Endothelial cell of umbilical vein (primary cell): ENCODE data around the gene PLEKHH2. TPM values are rescaled to one million over a fixed set of nuclear protein-coding genes. Genes with fewer than 3 reads are reported as not detected.

ENCODE experiments used
- BruUV-seq: library from RNA; stranded (reverse); fragments of 400-500 nt; replicated peaks from 2 replicates; lab custom pipeline; 2021; lab: Mats Ljungman, UMichigan
- CTCF ChIA-PET: fragments of 300-600, 350-600 bp; sonication (Branson Sonifier 250); formaldehyde crosslinking; loops from one replicate; lab custom pipeline; 2021; ENCODE audit warnings: antibody characterized with exemption, inconsistent platforms; lab: Charles Lee
- POLR2A ChIA-PET: fragments of 300-600, 350-600 bp; sonication (Branson Sonifier 250); formaldehyde crosslinking; loops from one replicate; lab custom pipeline; 2021; ENCODE audit warnings: antibody characterized with exemption, inconsistent platforms; lab: Charles Lee
- DNase-seq: peaks from one replicate; pipeline ENCODE4 v3.0.0-alpha.2; 2011; ENCODE audit warnings: low read depth, low spot score
- FAIRE-seq: peaks from 2 replicates; lab custom pipeline; 2011; peaks lifted over from hg19 to GRCh38; lab: Jason Lieb, UNC
- H2AFZ ChIP-seq: 2 replicates; pipeline ENCODE4 v1.6.0; 2012; ENCODE audit warnings: low read depth, low read length, control low read depth, inconsistent platforms
- H3K27ac ChIP-seq: 2 replicates; pipeline ENCODE4 v1.5.1; 2011; ENCODE audit warnings: low read depth, mild to moderate bottlenecking, control low read depth, low read length, moderate library complexity; ENCODE audit not compliant: insufficient read depth
- H3K27me3 ChIP-seq, 2 experiments: 2 replicates each; pipeline versions ENCODE4 v1.6.0 to v1.6.1; 2011; ENCODE audit warnings: low read length in 2 of 2, mixed read lengths in 1 of 2; ENCODE audit not compliant: control insufficient read depth in 2 of 2, insufficient read depth in 2 of 2
- H3K36me3 ChIP-seq, 2 experiments: 2 replicates in 1 of 2; 3 replicates in 1 of 2; pipeline ENCODE4 v1.5.1; 2011; ENCODE audit warnings: low read length in 2 of 2, mild to moderate bottlenecking in 1 of 2, moderate library complexity in 1 of 2; ENCODE audit not compliant: control insufficient read depth in 2 of 2, insufficient read depth in 2 of 2; ENCODE audit errors: extremely low read depth in 1 of 2
- H3K4me1 ChIP-seq: 3 replicates; pipeline ENCODE4 v1.5.1; 2011; ENCODE audit warnings: mild to moderate bottlenecking, low read length; ENCODE audit not compliant: control insufficient read depth, insufficient read depth; ENCODE audit errors: extremely low read depth
- H3K4me2 ChIP-seq: 2 replicates; pipeline ENCODE4 v1.6.1; 2011; ENCODE audit warnings: low read length, control low read depth, mixed read lengths; ENCODE audit not compliant: insufficient read depth
- H3K4me3 ChIP-seq, 3 experiments: fragments of 200-600 bp in 1 of 3; sonication (generic), shearing (Covaris generic) in 1 of 3; replicated peaks in 1 of 3; 2 replicates each; pipeline ENCODE4 v1.5.1; 2011 to 2016; ENCODE audit warnings: control low read depth in 3 of 3, low read length in 3 of 3, mild to moderate bottlenecking in 2 of 3, inconsistent platforms in 1 of 3, low read depth in 1 of 3, moderate library complexity in 1 of 3; ENCODE audit not compliant: insufficient read depth in 1 of 3
- H3K79me2 ChIP-seq: 2 replicates; pipeline ENCODE4 v1.6.0; 2012; ENCODE audit warnings: low read length, inconsistent platforms; ENCODE audit not compliant: control insufficient read depth, insufficient read depth
- H3K9ac ChIP-seq: replicated peaks from 2 replicates; pipeline ENCODE3; 2011; ENCODE audit warnings: low read length, control low read depth; ENCODE audit not compliant: insufficient read depth; ENCODE audit errors: extremely low read depth
- H3K9me1 ChIP-seq: replicated peaks from 3 replicates; pipeline ENCODE4 v1.6.0; 2011; ENCODE audit warnings: mild to moderate bottlenecking, low read length; ENCODE audit not compliant: control insufficient read depth, insufficient read depth; ENCODE audit errors: extremely low read depth
- H3K9me3 ChIP-seq: replicated peaks from 2 replicates; pipeline ENCODE4 v1.5.1; 2012; ENCODE audit warnings: low read length, inconsistent platforms; ENCODE audit not compliant: control insufficient read depth, insufficient read depth
- H4K20me1 ChIP-seq: replicated peaks from 2 replicates; pipeline ENCODE3; 2011; ENCODE audit warnings: mild to moderate bottlenecking, low read length; ENCODE audit not compliant: control insufficient read depth, insufficient read depth; ENCODE audit errors: extremely low read depth
- CTCF ChIP-seq, 2 donors: IDR thresholded peaks; 1 replicate in 1 of 2; 2 replicates in 1 of 2; pipeline ENCODE4 v1.5.1; 2011; ENCODE audit warnings: low read length in 2 of 2, mild to moderate bottlenecking in 2 of 2, moderate library complexity in 2 of 2, control low read depth in 1 of 2, inconsistent platforms in 1 of 2, low read depth in 1 of 2; ENCODE audit not compliant: insufficient read depth in 1 of 2; ENCODE audit errors: extremely low read depth in 1 of 2
- EZH2 ChIP-seq: IDR thresholded peaks from 2 replicates; pipeline ENCODE4 v1.6.1; 2012; ENCODE audit warnings: borderline replicate concordance, low read depth, mild to moderate bottlenecking, moderate library complexity, low read length, inconsistent platforms; ENCODE audit not compliant: severe bottlenecking
- JUN ChIP-seq: IDR thresholded peaks from 2 replicates; pipeline ENCODE4 v1.6.1; 2011; ENCODE audit warnings: borderline replicate concordance, low read depth; ENCODE audit not compliant: insufficient read length, insufficient read depth
- MYC ChIP-seq: IDR thresholded peaks from one replicate; pipeline ENCODE4 v1.6.1; 2011; ENCODE audit warnings: mild to moderate bottlenecking, low read depth, low read length
- POLR2A ChIP-seq: IDR thresholded peaks from 2 replicates; pipeline ENCODE4 v1.6.1; 2012; ENCODE audit warnings: low read depth, mild to moderate bottlenecking, control low read depth, low read length
- dilution Hi-C: fragments of 300-500 bp; cut with MboI; formaldehyde crosslinking; loops from one replicate; pipeline ENCODE4 v1.15.0; 2019; ENCODE audit warnings: low sequenced_read_pairs; ENCODE audit not compliant: extremely low pct_ligation_motif_present
- intact Hi-C: fragments of 100-400 bp; cut with micrococcal nuclease; formaldehyde crosslinking; loops from one replicate; pipeline ENCODE4 v1.10.0; 2022
- polyA plus RNA-seq, 4 experiments: library from polyadenylated mRNA; depleted of rRNA in 3 of 4; stranded (reverse) in 3 of 4; unstranded in 1 of 4; fragments of >200 nt; gene quantifications; 2 replicates each; pipeline versions ENCODE4 v1.2.1 to v1.2.3, GENCODE V29; 2011 to 2012; ENCODE audit warnings: missing spikeins in 1 of 4
- total RNA-seq: library from RNA; stranded (reverse); gene quantifications from 2 replicates; pipeline ENCODE4 v1.2.3, GENCODE V29; 2021

Gene PLEKHH2
- total and polyA plus RNA-seq, 2 donors (not counting 3 experiments of a cell fraction or from before 2014, with no cell fraction given): 0.41 to 0.58 TPM

- CTCF ChIA-PET: interaction anchor here (1.4 to 3.6 kb wide), 3 partner anchors 12 to 16 kb away, joined by 3 to 16 read pairs (median 3); no protein-coding TSS in a partner anchor
- H3K27me3 ChIP-seq: no peaks in the 10 kb centered on the region
- no peak overlapping the region for H3K9ac ChIP-seq
- no peaks in the 10 kb centered on the region for H4K20me1 ChIP-seq
- DNase-seq (no peak), FAIRE-seq (no peak)
- peaks cover 11% of the 10 kb centered on the region for H3K79me2 ChIP-seq
- no peak overlapping the region for H3K4me2 ChIP-seq
- no TSS peak for BruUV-seq
- dilution Hi-C loops (no loop called here), intact Hi-C loops (no loop called here)
- H3K4me1 ChIP-seq: peaks cover 14% of the 10 kb centered on the region
- no peaks in the 10 kb centered on the region for H3K9me1 ChIP-seq
- H3K36me3 ChIP-seq: peaks cover 0 to 2% of the 10 kb centered on the region in 2 experiments
- no peak overlapping the region for H2AFZ ChIP-seq
- TF ChIP-seq MYC (no peak), JUN (no peak), POLR2A (no peak)
- POLR2A ChIA-PET: no interaction called here
- no peak overlapping the region for H3K4me3 ChIP-seq
- H3K27ac ChIP-seq: no peak overlapping the region
- no peaks in the 10 kb centered on the region for H3K9me3 ChIP-seq
Observed at GRCh38 chr2:43593254-43593653, 43.8 kb upstream of the PLEKHH2 start.

GRCh38 chr2:43594875-43595274 lies 42.2 kb upstream of the PLEKHH2 start:
- BruUV-seq: no TSS peak
- TF ChIP-seq CTCF (IDR thresholded peaks at IDR 0.05; ENCODE audit: extremely low read depth in 1 of 2, insufficient read depth in 1 of 2, low read depth in 1 of 2, low read length in 2 of 2): no peak
- no peak for TF ChIP-seq JUN
- no peak for TF ChIP-seq EZH2
- Histone ChIP-seq H3K79me2 (peaks cover 11% of the 10 kb centered on the region), H3K27ac (no peak overlapping the region), H3K9ac (peak overlapping the region; percentile 97), H2AFZ (no peak overlapping the region), H3K36me3 (peaks cover 0 to 2% of the 10 kb centered on the region in 2 experiments), H3K4me3 (peak overlapping the region in 2 of 3 experiments; percentile 75 to 82), H3K4me2 (peak overlapping the region; percentile 94), H4K20me1 (no peaks in the 10 kb centered on the region), H3K4me1 (peaks cover 14% of the 10 kb centered on the region), H3K9me3 (no peaks in the 10 kb centered on the region), H3K9me1 (no peaks in the 10 kb centered on the region), H3K27me3 (peaks cover 0 to 7% of the 10 kb centered on the region in 2 experiments)
- CTCF ChIA-PET: no interaction called here
- intact Hi-C loops (no loop called here), dilution Hi-C loops (no loop called here)
- POLR2A ChIA-PET: no interaction called here
- no peak for DNase-seq
- FAIRE-seq: no peak
